Measurements from ENCODE around the gene AKT2.
A peak's percentile ranks its signal among the peaks of the same experiment; 100 is the strongest.

Gene AKT2

DNA sequence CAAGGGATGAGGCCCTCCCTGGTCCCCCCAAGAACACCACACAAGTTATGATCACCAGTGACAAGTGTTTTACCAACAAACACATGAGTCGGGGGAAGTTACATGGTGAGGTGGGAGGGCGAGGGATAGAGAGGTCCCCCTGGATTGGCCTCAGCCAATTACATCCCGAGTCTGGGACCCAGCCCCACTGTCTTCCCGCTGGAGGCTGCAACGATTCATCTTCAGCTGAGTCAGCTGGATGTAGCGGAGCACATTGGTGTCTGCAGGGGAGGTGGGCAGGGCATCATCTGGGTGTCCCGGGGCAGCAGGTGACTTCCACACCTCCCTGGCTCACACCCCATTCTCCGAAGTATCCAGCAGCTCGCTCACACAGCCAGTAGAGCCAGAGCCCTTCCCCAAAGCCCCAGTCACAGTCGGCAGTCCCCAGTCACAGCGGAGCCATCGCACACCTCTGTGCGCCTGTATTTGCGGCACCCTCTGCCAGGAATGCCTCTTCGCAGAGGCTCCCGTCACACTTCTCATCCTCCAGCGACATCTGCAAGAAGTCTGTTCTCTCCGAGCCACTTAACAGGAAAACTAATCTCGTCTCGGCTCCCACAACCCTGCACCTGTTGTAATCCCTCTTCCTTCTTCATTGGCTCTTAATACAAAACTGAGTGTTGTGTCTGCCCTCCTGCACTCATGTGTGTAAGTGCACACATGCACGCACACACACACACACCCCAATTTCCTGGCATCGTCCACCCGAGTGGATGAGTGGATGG, 69.0 kb downstream of the AKT2 start:
- no peak for DNase-seq

DNA sequence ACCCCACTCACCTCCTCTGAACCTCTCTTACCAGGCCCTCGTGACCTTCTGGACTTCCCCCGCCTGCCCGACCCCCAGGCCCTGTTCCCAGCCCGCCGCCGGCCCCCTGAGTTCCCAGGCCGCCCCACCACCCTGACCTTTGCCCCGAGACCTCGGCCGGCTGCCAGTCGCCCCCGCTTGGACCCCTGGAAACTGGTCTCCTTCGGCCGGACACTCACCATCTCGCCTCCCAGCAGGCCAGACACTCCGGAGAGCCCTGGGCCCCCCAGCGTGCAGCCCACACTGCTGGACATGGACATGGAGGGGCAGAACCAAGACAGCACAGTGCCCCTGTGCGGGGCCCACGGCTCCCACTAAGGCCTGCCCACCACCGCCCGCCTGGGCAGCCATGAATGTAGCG, 70.2 kb downstream of the AKT2 start:
- no peak for DNase-seq

GRCh38 chr19:40213882-40214570, 71.1 kb downstream of the AKT2 start:
- DNase-seq, result no peak

DNA sequence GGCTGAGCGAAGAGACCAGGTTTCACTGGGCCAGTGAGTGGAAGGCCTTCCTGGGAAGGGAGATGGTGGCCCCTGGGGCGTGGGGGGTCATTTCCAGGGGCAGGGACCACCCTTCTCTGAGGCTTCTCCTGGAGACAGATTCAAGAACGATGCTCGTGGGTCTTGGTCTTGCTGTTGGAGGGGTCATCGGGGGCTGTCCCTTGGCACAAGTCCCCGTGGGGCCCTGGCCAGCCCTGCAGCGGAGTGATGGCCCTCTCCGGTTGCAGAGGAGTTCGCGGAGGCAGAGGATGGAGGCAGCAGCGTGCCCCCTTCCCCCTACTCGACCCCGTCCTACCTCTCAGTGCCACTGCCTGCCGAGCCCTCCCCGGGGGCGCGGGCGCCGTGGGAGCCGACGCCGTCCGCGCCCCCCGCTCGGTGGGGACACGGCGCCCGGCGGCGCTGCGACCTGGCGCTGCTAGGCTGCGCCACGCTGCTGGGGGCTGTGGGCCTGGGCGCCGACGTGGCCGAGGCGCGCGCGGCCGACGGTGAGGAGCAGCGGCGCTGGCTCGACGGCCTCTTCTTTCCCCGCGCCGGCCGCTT, 71.8 kb downstream of the AKT2 start:
- DNase-seq, result no peak

DNA sequence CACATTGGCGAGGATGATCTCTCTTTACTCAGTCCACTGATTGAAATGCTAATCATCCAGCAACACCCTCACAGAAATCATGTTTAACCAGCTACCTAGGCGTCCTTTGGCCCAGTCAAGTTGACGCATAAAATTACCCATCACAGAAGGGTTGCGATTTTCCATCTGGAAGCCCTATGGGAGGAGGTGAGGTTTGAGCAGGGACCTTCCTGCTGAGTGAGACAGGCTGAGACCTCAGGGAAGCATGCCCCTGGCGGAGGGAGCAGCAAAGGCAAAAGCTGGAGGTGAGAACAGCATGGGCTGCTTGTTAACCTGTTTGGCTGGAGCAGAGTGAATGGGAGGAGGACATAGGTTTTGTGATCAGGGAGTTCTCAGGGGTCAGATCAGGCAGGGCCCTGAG, 74.3 kb downstream of the AKT2 start:
- no peak for DNase-seq

GRCh38 chr19:40208602-40209001, 76.5 kb downstream of the AKT2 start:
- no peak for DNase-seq

DNA sequence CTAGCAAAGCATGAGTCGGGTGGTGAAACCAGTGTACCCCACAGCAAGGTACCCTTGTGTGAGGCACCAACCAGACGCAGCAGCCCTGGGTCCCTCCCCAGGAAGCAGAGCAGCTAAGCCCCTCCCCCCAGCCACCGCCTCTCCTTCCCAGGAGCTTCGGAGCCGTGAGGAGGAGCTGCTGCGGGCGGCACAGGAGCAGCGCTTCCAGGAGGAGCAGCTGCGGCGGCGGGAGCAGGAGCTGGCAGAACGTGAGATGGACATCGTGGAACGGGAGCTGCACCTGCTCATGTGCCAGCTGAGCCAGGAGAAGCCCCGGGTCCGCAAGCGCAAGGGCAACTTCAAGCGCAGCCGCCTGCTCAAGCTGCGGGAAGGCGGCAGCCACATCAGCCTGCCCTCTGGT, 79.4 kb downstream of the AKT2 start:
- no peak for DNase-seq

GRCh38 chr19:40204381-40204780, 80.8 kb downstream of the AKT2 start:
- no peak for DNase-seq

GRCh38 chr19:40200341-40201099, 84.6 kb downstream of the AKT2 start:
- no peak for DNase-seq

DNA sequence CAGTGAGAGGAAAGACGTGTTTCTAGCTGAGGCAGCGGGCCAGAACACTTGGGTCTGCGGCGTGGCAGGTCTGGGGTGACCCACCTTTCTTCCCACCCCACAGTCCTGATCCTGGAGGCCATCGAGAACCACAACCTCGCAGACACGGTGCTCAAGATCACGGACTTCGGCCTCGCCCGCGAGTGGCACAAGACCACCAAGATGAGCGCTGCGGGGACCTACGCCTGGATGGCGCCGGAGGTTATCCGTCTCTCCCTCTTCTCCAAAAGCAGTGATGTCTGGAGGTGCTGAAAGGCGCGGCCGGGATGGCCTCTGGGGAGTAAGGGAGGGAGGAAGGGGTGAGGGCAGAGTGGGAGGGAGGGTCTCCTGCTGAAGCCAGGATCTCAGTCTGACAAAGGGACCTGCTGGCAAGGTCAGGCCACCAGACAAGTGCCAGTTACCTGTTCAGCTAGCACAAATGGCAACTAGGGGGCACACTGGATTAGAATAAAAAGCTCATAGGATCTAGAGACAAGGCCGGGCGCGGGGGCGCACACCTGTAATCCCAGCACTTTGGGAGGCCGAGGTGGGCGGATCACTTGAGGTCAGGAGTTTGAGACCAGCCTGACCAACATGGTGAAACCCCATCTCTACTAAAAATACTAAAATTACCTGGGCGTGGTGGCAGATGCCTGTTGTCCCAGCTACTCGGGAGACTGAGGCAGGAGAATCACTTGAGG, 86.7 kb downstream of the AKT2 start:
- no peak for DNase-seq

DNA sequence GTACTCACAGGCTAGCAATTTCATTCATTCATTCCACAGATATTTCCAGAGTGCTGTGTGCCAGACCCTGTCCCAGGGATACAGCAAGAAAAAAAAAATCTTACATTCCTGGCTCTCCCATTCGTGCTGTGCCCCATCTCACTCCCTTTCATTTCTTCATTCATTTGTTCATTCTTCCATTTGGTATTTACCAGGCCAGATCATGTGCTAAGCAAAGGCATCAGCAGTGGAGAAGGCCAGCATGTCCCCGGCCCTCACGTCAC, 91.6 kb downstream of the AKT2 start:
- DNase-seq, result no peak

GRCh38 chr19:40192758-40193586, 92.2 kb downstream of the AKT2 start:
- DNase-seq, result no peak

DNA sequence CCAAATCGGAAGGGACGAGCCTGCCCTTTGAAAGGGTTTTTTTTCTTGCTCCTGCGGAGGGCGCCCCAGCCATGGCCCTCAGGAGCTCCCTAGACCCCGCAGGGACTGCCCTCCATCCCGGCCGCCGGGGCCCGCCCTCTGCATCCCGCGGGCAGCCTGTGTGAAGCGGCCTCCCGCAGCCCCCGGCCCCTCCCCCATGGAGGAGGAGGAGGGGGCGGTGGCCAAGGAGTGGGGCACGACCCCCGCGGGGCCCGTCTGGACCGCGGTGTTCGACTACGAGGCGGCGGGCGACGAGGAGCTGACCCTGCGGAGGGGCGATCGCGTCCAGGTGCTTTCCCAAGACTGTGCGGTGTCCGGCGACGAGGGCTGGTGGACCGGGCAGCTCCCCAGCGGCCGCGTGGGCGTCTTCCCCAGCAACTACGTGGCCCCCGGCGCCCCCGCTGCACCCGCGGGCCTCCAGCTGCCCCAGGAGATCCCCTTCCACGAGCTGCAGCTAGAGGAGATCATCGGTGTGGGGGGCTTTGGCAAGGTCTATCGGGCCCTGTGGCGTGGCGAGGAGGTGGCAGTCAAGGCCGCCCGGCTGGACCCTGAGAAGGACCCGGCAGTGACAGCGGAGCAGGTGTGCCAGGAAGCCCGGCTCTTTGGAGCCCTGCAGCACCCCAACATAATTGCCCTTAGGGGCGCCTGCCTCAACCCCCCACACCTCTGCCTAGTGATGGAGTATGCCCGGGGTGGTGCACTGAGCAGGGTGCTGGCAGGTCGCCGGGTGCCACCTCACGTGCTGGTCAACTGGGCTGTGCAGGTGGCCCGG, 93.1 kb downstream of the AKT2 start:
- peak; percentile 70 for DNase-seq

- peak; percentile 89 for DNase-seq
Observed at GRCh38 chr19:40190891-40191835, 94.0 kb downstream of the AKT2 start, which contains the start of gene MAP3K10. Gene MAP3K10 (plus strand): TSS chr19:40191426. CDS start chr19:40192032, 606 bp downstream.

GRCh38 chr19:40184273-40184672, 100.9 kb downstream of the AKT2 start:
- DNase-seq, result no peak

Data from retina (tissue), 1 donor.